Activated CD4-positive, alpha-beta T cell treated with anti-CD3 and anti-CD28 coated beads, Interleukin-2, amount 50 U/mL, for 24 hours (primary cell): ENCODE data around the gene PTBP3.

ENCODE experiments used
- DNase-seq, 2 donors: peaks; one replicate each; pipeline ENCODE4 v3.0.0-alpha.2; 2020; ENCODE audit warnings: low read depth in 1 of 2, low spot score in 1 of 2

Gene PTBP3

GRCh38 chr9:112170968-112171367, 162.5 kb downstream of the PTBP3 start:
- no peak for DNase-seq

- no peak for DNase-seq
Observed at GRCh38 chr9:112170235-112170634, 163.2 kb downstream of the PTBP3 start.

- DNase-seq, result no peak
Observed at GRCh38 chr9:112169368-112169767, 164.1 kb downstream of the PTBP3 start.

- no peak for DNase-seq
Observed at GRCh38 chr9:112168197-112168596, 165.2 kb downstream of the PTBP3 start.
